Colon (tissue), 2 donors: ENCODE data around the gene LRGUK.

ENCODE experiments used
- FAIRE-seq: peaks from 2 replicates; lab custom pipeline; 2012; peaks lifted over from hg19 to GRCh38; lab: Jason Lieb, UNC
- donor health status: control.
- donor health status: control.

The LRGUK gene

DNA sequence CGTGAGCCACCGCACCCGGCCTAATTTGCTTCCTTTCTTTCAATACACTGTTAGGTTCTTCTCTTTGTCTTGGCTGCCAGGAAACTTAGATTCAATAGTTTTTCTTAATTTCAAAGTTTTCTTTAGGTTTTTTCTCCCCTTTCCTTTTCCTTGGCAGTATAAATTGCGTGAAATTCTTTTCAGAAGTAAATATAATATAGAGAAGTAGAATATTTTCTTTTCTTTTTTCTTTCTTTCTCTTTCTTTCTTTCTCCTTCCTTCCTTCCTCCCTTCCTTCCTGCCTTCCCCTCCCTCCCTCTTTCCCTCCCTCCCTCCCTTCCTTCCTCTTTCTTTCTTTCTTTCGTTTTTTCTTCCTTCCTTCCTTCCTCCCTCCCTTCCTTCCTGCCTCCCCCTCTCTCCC, 1.7 kb downstream of the LRGUK start:
- no peak for FAIRE-seq

DNA sequence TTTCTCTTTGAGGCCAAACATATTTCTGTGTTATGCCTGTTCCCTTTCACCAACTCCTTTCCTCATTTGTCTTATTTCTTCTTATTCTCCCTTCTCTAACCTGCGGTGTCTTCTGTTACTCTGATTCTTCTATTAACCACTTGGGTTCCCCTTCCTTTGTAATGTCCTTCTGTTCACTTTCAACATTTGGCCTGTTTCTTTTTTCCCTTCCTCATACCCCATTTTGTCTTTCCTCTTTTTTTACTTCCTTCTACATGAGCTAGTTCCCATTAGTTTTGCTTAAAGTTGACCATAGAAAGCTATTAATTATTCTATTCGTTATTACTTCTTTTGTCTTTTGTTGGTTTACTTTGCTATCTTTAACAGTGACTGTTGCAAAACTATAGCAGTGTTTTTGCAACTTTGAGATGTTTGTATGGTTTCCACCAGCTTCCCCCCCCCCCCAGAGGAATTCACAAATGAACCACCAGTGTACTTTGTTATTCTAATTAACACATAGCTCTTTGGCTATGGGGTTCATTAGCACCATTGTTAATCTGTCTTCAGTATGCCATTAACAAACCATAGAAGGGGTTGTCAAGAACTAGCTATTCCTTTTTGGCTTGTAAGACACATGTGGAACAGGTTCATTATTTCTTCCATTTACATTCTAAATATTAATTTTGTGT, 2.9 kb downstream of the LRGUK start:
- no peak for FAIRE-seq

- no peak for FAIRE-seq
Observed at GRCh38 chr7:134134004-134134403, 6.9 kb downstream of the LRGUK start.

DNA sequence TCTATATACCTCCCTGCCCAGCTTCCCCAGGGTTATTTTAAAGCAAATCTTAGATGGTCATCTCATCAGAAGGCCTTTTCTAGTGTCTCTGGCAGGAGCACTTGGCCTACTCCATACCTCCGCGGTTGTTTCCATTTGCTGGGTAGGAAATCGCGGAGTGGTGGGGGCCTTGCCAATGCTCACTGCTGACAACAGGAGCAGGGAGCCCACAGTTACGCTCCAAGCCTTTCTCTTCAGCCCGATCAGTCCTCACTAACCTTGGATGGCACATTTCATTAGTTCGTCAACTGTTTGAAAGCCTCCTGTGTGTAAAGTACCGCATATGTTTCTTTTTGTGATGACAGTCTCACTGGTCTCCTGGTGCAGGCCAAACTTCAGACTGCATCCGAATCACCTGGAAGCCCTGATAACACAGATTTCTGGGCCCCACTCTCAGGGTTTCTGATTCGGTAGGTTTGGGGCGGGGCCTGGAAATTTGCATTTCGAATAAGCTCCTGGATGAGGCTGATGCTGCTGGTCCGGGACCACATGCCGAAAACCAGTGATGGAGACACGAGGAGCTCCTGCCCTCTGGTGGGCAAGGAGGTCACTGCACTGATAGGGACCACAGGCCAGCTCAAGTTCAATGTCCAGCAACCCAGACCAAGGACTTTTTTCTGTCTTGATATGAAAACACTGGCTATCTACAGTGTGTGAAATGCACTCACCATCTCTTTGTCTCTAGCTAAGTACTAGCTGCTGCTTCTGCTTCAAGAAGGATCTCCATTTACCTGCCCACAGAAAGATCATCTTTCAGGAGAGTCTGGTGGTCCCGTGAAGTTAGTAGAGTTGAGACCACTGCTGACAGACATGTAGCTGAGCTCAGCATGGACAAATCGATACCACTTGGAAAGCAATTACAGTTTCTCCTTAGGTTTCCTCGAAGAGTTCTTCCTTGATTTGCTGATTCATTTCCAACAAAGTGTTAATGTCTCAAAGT, 14.0 kb downstream of the LRGUK start:
- no peak for FAIRE-seq

- FAIRE-seq: no peak
Observed at GRCh38 chr7:134141868-134142264, 14.7 kb downstream of the LRGUK start.

GRCh38 chr7:134153493-134154136, 26.5 kb downstream of the LRGUK start:
- FAIRE-seq: no peak

DNA sequence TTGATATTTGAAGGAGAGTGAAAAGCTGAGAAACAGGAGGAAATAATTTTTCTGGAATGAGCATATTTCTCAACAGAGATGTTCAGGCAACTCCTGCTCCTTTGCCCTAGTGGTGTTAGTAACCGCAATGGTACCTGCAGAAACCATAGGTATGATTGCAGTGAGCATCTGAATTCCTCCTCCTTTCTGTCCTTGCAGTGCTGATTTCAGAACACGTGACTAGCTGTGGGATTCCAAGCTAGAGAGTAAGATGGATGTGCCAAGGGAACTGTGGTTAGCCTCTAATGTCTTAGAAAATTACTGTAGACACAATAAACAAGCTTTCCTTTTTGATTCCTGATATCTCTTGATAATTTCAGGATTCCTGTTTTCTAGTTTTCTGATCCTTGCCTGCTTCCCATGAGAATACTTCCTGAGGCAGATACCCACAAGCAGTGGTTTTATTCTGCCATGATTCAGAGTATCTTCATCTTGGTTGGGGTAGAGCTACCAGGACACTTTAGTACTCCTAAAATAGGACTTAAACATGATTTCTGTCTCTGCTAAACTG, 27.5 kb downstream of the LRGUK start:
- FAIRE-seq: no peak

GRCh38 chr7:134155206-134155605, 28.1 kb downstream of the LRGUK start:
- FAIRE-seq: no peak

DNA sequence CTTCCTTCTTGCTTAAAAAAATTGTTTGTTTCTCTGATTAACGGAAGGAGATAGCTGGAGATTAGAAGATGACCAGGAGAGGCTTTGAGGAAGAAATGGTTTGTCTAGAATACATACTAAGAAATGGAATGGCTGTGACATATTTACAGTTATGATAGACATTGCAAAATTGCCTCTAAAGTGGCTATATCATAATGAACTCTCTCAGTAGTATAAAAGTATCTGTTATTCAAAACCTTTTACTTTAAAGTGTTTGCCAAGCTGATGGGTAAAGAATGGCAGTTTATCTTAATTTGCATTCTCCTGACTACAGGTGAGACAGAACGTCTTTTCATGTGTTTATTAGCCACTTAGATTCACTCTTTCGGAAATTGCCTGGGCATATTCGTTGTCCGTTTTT, 28.7 kb downstream of the LRGUK start:
- no peak for FAIRE-seq

DNA sequence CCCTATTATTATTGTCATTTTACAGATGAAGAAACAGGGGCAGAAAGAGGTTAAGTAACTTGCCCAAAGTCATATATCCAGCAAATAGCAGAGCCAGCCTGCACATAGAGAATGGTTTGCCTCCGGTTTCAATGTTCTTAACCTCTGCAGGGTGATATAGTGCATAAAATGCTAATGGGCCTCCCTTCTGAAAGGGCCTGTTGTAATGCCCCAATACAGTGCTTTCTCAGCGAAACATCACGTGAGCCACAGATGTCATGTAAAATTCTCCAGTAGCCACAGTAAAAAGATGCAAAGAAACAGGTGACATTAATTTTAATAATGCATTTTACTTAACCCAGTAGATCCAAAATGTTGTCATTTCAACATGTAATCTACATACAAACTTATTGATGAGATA, 38.1 kb downstream of the LRGUK start:
- FAIRE-seq: no peak

DNA sequence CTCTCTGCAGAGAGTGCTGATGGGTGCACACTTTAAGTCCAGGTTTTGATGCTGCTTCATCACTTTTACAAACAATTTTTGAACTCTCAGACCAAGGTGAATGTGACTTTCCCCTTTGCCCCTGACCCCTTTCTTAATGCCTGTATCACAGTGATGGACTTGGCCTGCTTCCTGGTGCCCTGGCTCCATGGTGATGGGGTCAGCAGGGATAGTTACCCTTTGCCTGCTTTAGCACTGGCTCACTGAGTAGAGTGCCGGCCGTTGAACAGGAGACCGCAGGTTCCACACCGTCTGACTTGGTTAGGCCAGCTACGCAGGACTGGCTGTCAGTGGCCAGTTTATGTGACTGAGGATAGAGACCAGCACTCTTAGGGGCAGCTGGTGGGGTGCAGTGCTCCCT, 40.1 kb downstream of the LRGUK start:
- FAIRE-seq: no peak

GRCh38 chr7:134167841-134168240, 40.7 kb downstream of the LRGUK start:
- no peak for FAIRE-seq

- FAIRE-seq: peak; percentile 41
Observed at GRCh38 chr7:134174795-134175261, 47.7 kb downstream of the LRGUK start.

DNA sequence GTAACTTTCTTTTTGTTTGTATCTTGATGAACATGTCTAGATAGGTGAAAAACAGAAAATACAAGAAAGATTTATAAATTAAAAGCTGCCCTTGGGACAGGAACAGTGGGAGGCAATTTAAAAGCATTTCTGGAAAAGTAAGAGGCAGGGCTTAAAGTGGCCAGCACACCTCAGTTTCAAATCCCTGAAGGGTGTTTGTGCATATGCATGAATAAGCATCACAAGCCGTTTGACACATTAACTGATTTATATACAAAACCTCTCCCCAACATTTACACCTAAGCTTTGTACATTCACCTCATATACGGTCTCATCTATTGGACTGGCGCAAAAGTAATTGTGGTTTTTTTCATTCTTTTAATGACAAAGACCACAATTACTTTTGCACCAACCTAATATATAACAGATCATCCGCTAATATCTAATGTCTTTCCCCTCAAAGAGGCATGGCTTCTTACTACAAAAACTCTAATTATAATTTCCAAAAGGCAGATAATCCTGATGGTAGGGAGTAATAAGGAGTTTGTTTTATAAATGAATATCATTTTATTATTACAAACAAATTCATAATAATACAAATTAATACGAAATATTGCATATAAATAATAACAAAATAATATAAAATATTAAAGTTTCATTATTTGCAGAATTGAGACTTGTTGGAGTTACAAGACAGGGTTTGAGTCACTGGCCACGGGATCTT, 48.3 kb downstream of the LRGUK start:
- FAIRE-seq: peak; percentile 21

- FAIRE-seq: no peak
Observed at GRCh38 chr7:134176037-134176350, 48.9 kb downstream of the LRGUK start.

GRCh38 chr7:134179036-134180011, 52.2 kb downstream of the LRGUK start:
- no peak for FAIRE-seq

- no peak for FAIRE-seq
Observed at GRCh38 chr7:134180376-134180775, 53.2 kb downstream of the LRGUK start.

- FAIRE-seq: no peak
Observed at GRCh38 chr7:134182078-134182477, 54.9 kb downstream of the LRGUK start.

GRCh38 chr7:134184767-134185166, 57.6 kb downstream of the LRGUK start:
- FAIRE-seq: no peak

DNA sequence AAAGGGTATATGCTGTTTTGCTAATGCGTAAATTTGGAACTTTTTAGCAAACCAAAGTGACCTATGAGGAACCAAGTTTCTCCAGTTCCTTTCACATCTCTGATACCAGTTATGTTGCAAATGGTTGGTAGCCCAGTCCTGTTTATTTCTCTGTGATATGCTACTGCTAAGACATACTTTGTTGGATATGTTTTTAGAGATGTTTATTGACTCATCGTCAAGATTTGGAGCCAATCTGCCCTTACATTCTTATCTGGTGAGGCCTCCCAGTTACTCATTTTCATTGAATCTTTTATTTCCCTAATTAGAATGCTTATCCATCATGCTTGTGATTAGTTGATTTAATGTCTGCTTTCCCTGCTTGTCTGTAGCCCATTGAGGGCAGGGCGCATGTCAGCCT, 58.9 kb downstream of the LRGUK start:
- FAIRE-seq: no peak

DNA sequence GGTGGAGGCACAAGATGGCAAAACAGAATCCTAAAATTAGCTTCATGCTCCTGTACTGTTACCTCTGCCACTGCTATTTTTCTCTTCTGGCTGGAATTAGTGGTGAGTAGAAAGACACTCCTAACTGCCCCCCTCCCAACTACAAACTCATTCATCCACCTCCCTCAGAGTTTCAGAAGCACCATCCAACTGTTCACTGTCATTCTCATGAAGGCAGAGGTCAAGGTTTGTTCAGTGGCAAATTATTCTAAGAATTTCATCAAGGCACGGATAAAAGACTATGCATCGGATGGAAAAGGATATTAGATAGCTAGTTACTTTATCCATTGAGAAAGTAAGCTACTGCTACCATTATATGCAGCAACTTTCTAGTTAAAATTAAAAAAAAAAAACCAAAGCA, 59.7 kb downstream of the LRGUK start:
- no peak for FAIRE-seq
